ENCODE results near the gene ESYT1. TPM values are rescaled to one million over a fixed set of nuclear protein-coding genes. Genes with fewer than 3 reads are reported as not detected.
A peak's percentile ranks its signal among the peaks of the same experiment; 100 is the strongest.
"Not testable (repeated sequence)": the region's sequence is repeated elsewhere in the genome, so short reads cannot be mapped to it uniquely, and the experiment has no call there.

Gene ESYT1
- total RNA-seq, 1 experiment from 2014 or later: 75.7 TPM

DNA sequence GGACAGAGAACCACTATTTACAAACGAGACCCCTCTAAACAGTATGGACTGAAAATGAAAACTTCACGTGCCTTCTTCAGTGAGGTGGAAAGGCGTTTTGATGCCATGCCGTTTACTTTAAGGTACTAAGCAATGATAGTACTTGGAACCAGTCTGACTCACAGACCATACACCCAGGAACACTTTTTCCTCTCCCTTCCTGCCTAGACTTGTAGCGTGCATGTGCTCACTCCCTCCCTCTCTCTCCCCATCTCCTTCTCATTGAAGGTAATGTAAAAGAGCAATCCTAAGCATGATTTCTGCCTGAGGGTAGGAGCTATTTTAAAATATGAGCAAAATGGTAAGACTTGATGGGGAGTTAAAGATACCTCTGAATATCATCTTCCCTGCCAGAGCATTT is 17.5 kb upstream of the ESYT1 start:
- Histone ChIP-seq H3K4me1 (ENCODE audit: low read length) (peaks cover 20% of the 10 kb centered on the region), H3K9me3 (ENCODE audit: low read length) (no peaks in the 10 kb centered on the region), H2AFZ (ENCODE audit: low read length) (no peak overlapping the region), H3K4me2 (ENCODE audit: low read depth, low read length, poor library complexity, severe bottlenecking) (no peak overlapping the region), H3K4me3 (ENCODE audit: low read length) (no peak overlapping the region), H3K9ac (ENCODE audit: low read length) (no peak overlapping the region), H3K27ac (ENCODE audit: low read length) (no peak overlapping the region), H4K20me1 (ENCODE audit: insufficient read depth, low read depth, low read length) (peaks cover 8% of the 10 kb centered on the region; the same call in 1 of the 2 replicates), H3K36me3 (ENCODE audit: insufficient read depth, low read length) (peaks cover 59% of the 10 kb centered on the region), H3K27me3 (ENCODE audit: low read length) (no peaks in the 10 kb centered on the region), H3K9me2 (replicated peaks; ENCODE audit: insufficient read depth, low read length) (no peaks in the 10 kb centered on the region), H3K79me2 (ENCODE audit: low read length) (peaks cover 21% of the 10 kb centered on the region)
- no peak for DNase-seq

DNA sequence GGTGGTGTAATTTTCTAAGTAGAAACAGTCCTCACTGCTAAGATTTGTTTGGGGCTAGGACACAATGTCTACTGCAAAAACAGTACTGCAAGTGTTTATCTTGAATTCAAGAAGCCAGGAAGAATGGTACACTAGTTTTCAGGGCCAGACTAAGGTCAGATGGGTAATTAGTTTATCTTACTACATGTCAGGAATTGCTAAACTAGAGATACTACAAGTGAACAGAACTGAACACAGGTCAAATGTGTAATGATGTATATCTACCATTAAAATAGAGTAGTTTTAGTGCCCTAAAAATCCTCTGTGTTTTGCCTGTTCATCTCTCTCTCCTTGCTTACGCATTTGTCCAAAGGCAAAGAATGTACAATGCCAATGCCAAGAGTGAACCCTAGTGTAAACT is 14.0 kb upstream of the ESYT1 start:
- no peaks in the 10 kb centered on the region for H3K27me3 ChIP-seq (ENCODE audit: low read length)
- no peaks in the 10 kb centered on the region for H4K20me1 ChIP-seq (ENCODE audit: insufficient read depth, low read depth, low read length)
- H3K79me2 ChIP-seq (ENCODE audit: low read length): peaks cover 14% of the 10 kb centered on the region
- H3K9me2 ChIP-seq (replicated peaks; ENCODE audit: insufficient read depth, low read length): no peaks in the 10 kb centered on the region
- no peak overlapping the region for H2AFZ ChIP-seq (ENCODE audit: low read length)
- H3K36me3 ChIP-seq (ENCODE audit: insufficient read depth, low read length): peaks cover 33% of the 10 kb centered on the region
- no peak overlapping the region for H3K9ac ChIP-seq (ENCODE audit: low read length)
- DNase-seq: peak; percentile 46
- no peak overlapping the region for H3K4me2 ChIP-seq (ENCODE audit: low read depth, low read length, poor library complexity, severe bottlenecking)
- no peaks in the 10 kb centered on the region for H3K9me3 ChIP-seq (ENCODE audit: low read length)
- H3K4me1 ChIP-seq (ENCODE audit: low read length): peaks cover 13% of the 10 kb centered on the region
- no peak overlapping the region for H3K4me3 ChIP-seq (ENCODE audit: low read length)
- no peak overlapping the region for H3K27ac ChIP-seq (ENCODE audit: low read length)

GRCh38 chr12:56115329-56115728 is 12.7 kb upstream of the ESYT1 start:
- Histone ChIP-seq H3K4me3 (ENCODE audit: low read length) (peak overlapping the region; percentile 90), H2AFZ (ENCODE audit: low read length) (no peak overlapping the region), H3K27ac (ENCODE audit: low read length) (peak overlapping the region; percentile 93)

DNA sequence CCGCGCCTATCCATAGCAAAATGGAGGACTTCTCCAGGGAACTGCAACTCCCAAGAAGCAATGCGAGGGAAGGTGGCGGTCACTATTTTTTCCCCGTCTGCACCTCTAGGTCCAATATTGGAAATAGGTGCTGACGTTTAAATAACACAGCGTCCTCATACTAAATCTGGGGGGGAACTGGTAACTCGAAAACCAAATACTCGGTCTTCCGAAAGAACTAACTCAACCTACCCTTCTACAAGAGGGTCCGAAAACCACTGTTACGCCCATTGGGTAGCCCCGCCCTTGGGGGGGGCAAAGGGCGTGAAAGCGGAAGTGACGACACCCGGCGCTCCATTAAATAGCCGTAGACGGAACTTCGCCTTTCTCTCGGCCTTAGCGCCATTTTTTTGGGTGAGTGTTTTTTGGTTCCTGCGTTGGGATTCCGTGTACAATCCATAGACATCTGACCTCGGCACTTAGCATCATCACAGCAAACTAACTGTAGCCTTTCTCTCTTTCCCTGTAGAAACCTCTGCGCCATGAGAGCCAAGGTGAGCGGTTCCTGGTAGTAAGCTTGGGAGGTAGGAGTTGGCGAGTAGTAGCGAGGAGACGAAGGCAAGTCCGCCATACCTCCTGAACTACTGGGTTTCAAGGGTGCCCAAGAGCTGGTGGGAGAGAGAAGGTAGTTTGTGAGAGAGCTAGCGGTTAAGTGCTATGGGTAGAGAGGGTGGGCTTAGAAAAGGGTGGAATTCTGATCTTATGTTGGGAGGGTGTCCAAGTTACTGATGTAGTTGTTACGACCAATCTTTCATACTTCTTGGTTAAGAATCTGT is 11.6 kb upstream of the ESYT1 start, which contains the start of gene RPL41:
Gene RPL41, plus strand, starts transcription at position 367 of the 815 bp plus-strand sequence.
- H3K79me2 ChIP-seq (ENCODE audit: low read length): peaks cover 28% of the 10 kb centered on the region
- peaks cover 23% of the 10 kb centered on the region for H3K36me3 ChIP-seq (ENCODE audit: insufficient read depth, low read length)
- H2AFZ ChIP-seq (ENCODE audit: low read length): peak within 1 kb of the TSS; percentile 95

More at GRCh38 chr12:56115329-56115728, 12.7 kb upstream of the ESYT1 start:
- Histone ChIP-seq H3K9me2 (replicated peaks; ENCODE audit: insufficient read depth, low read length) (no peaks in the 10 kb centered on the region), H4K20me1 (ENCODE audit: insufficient read depth, low read depth, low read length) (no peaks in the 10 kb centered on the region), H3K9me3 (ENCODE audit: low read length) (no peaks in the 10 kb centered on the region), H3K4me2 (ENCODE audit: low read depth, low read length, poor library complexity, severe bottlenecking) (peak overlapping the region; percentile 69), H3K36me3 (ENCODE audit: insufficient read depth, low read length) (peaks cover 33% of the 10 kb centered on the region), H3K9ac (ENCODE audit: low read length) (peak overlapping the region; percentile 76), H3K79me2 (ENCODE audit: low read length) (peaks cover 25% of the 10 kb centered on the region), H3K27me3 (ENCODE audit: low read length) (no peaks in the 10 kb centered on the region), H3K4me1 (ENCODE audit: low read length) (peaks cover 25% of the 10 kb centered on the region)
- DNase-seq: no peak

GRCh38 chr12:56117082-56117706 is 10.9 kb upstream of the ESYT1 start:
- Histone ChIP-seq H3K36me3 (ENCODE audit: insufficient read depth, low read length) (peaks cover 19% of the 10 kb centered on the region), H3K27ac (ENCODE audit: low read length) (peak overlapping the region; percentile 93), H3K4me3 (ENCODE audit: low read length) (peak overlapping the region; percentile 90), H3K79me2 (ENCODE audit: low read length) (peaks cover 28% of the 10 kb centered on the region), H3K9ac (ENCODE audit: low read length) (peak overlapping the region; percentile 85), H3K4me2 (ENCODE audit: low read depth, low read length, poor library complexity, severe bottlenecking) (peak overlapping the region; percentile 69), H3K4me1 (ENCODE audit: low read length) (peaks cover 25% of the 10 kb centered on the region)
- not testable (repeated sequence) for H4K20me1 ChIP-seq (ENCODE audit: insufficient read depth, low read depth, low read length); H3K9me2 ChIP-seq (replicated peaks; ENCODE audit: insufficient read depth, low read length); H3K27me3 ChIP-seq (ENCODE audit: low read length); H2AFZ ChIP-seq (ENCODE audit: low read length); H3K9me3 ChIP-seq (ENCODE audit: low read length)
- DNase-seq: peak; percentile 70

More for the DNA sequence above, 11.6 kb upstream of the ESYT1 start, which contains the start of gene RPL41:
- Histone ChIP-seq H3K9ac (ENCODE audit: low read length) (peak within 1 kb of the TSS; percentile 85), H3K27me3 (ENCODE audit: low read length) (no peaks in the 10 kb centered on the region), H4K20me1 (ENCODE audit: insufficient read depth, low read depth, low read length) (no peaks in the 10 kb centered on the region), H3K4me3 (ENCODE audit: low read length) (peak within 1 kb of the TSS; percentile 90), H3K4me2 (ENCODE audit: low read depth, low read length, poor library complexity, severe bottlenecking) (peak within 1 kb of the TSS; percentile 69), H3K27ac (ENCODE audit: low read length) (peak within 1 kb of the TSS; percentile 93), H3K9me3 (ENCODE audit: low read length) (no peaks in the 10 kb centered on the region), H3K9me2 (replicated peaks; ENCODE audit: insufficient read depth, low read length) (no peaks in the 10 kb centered on the region), H3K4me1 (ENCODE audit: low read length) (peaks cover 25% of the 10 kb centered on the region)
- DNase-seq: peak; percentile 98

DNA sequence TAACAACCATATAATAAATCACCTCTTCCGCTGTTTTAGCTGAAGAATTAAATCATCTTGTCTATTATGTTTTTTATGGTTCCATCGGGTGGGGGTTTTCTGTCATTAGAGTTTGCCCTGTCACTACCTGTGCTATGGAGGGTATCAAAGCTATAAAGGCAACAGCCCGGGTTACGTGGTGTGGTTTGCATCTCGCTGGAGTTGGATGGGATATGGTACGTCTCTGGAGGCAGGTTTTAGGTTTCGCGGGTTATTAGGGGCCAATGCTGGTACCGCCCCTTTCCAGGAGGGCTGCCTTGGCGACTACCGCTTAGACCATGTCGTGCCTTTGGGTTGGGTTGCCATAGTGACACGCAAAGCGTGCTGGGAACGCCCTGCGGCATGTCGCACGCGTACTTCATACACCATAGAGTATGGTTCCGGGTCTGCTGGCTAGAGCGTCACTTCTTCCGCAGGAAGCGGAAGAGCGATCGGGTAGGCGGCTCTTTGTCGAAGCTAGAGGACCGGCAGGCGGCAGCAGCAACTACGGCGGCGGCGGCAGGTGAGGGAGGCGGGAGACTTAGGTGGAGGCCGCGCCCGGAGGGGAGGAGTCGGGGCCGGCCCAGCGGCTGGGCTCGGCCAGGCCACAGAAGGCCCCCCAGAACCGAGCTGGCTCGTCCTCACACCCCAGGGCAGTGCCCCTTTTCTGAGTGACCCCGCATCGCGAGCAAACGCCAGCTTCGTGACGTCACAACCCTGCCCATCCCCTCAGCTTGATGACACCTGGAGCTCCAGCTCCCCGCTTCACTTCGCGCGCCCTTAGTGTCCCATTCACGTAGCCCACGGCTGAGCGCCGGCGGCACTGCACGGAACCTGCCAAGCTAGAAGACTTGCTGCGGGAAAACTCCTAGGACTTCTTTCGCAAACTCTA is 10.0 kb upstream of the ESYT1 start, which contains the start of gene ZC3H10:
Gene ZC3H10, plus strand, starts transcription at position 489 of the 910 bp plus-strand sequence. CDS start 2,297 bp downstream, outside the sequence.
- Histone ChIP-seq H3K27me3 (ENCODE audit: low read length) (no peaks in the 10 kb centered on the region), H4K20me1 (ENCODE audit: insufficient read depth, low read depth, low read length) (no peaks in the 10 kb centered on the region), H3K36me3 (ENCODE audit: insufficient read depth, low read length) (peaks cover 16% of the 10 kb centered on the region), H3K79me2 (ENCODE audit: low read length) (peaks cover 28% of the 10 kb centered on the region), H2AFZ (ENCODE audit: low read length) (no peak within 1 kb of the TSS), H3K4me2 (ENCODE audit: low read depth, low read length, poor library complexity, severe bottlenecking) (peak within 1 kb of the TSS; percentile 94), H3K4me1 (ENCODE audit: low read length) (peaks cover 25% of the 10 kb centered on the region), H3K4me3 (ENCODE audit: low read length) (peak within 1 kb of the TSS; percentile 90), H3K9me3 (ENCODE audit: low read length) (no peaks in the 10 kb centered on the region), H3K27ac (ENCODE audit: low read length) (peak within 1 kb of the TSS; percentile 93), H3K9me2 (replicated peaks; ENCODE audit: insufficient read depth, low read length) (no peaks in the 10 kb centered on the region), H3K9ac (ENCODE audit: low read length) (peak within 1 kb of the TSS; percentile 85)
- peak; percentile 100 for DNase-seq

GRCh38 chr12:56118688-56119357 is 9.2 kb upstream of the ESYT1 start:
- no peaks in the 10 kb centered on the region for H3K27me3 ChIP-seq (ENCODE audit: low read length)
- peaks cover 10% of the 10 kb centered on the region for H3K36me3 ChIP-seq (ENCODE audit: insufficient read depth, low read length)
- peaks cover 25% of the 10 kb centered on the region for H3K4me1 ChIP-seq (ENCODE audit: low read length)
- H3K9ac ChIP-seq (ENCODE audit: low read length): peak overlapping the region; percentile 77
- H3K79me2 ChIP-seq (ENCODE audit: low read length): peaks cover 30% of the 10 kb centered on the region
- H3K9me3 ChIP-seq (ENCODE audit: low read length): no peaks in the 10 kb centered on the region
- DNase-seq: no peak
- H3K9me2 ChIP-seq (replicated peaks; ENCODE audit: insufficient read depth, low read length): no peaks in the 10 kb centered on the region
- peak overlapping the region; percentile 74 for H3K4me3 ChIP-seq (ENCODE audit: low read length)
- H3K27ac ChIP-seq (ENCODE audit: low read length): peak overlapping the region; percentile 61
- no peaks in the 10 kb centered on the region for H4K20me1 ChIP-seq (ENCODE audit: insufficient read depth, low read depth, low read length)
- no peak overlapping the region for H2AFZ ChIP-seq (ENCODE audit: low read length)
- peak overlapping the region; percentile 94 for H3K4me2 ChIP-seq (ENCODE audit: low read depth, low read length, poor library complexity, severe bottlenecking)
